Amygdala (tissue), 56 donors: ENCODE results near the gene TMEM263.
"Not testable (repeated sequence)": the region's sequence is repeated elsewhere in the genome, so short reads cannot be mapped to it uniquely, and the experiment has no call there.

ENCODE experiments used
- DNase-seq, 56 donors: peaks; one replicate each; lab custom pipeline; 2025; lab: John Stamatoyannopoulos, UW

TMEM263 gene

GRCh38 chr12:106982229-106982628 is 26.5 kb downstream of the TMEM263 start:
- no peak for DNase-seq

- no peak for DNase-seq
These were observed 29.0 kb downstream of the TMEM263 start for GRCh38 chr12:106984588-106985137.

- DNase-seq = no peak
These were observed 29.8 kb downstream of the TMEM263 start for GRCh38 chr12:106985479-106985878.

GRCh38 chr12:106986135-106986534 is 30.4 kb downstream of the TMEM263 start:
- DNase-seq = no peak

- peak; percentile 50 to 97 (median 93) for DNase-seq
These were observed 31.1 kb downstream of the TMEM263 start, which contains the start of gene MTERF2 for GRCh38 chr12:106986625-106987389. MTERF2 (minus strand) TSS chr12:106987146; CDS start chr12:106978714, 8,432 bp downstream.

- no peak for DNase-seq
These were observed 32.1 kb downstream of the TMEM263 start for GRCh38 chr12:106987846-106988245.

GRCh38 chr12:106994579-106995220 is 39.0 kb downstream of the TMEM263 start:
- no peak for DNase-seq

GRCh38 chr12:106996102-106996501 is 40.4 kb downstream of the TMEM263 start:
- DNase-seq = not testable (repeated sequence)

- DNase-seq = no peak
These were observed 42.2 kb downstream of the TMEM263 start for GRCh38 chr12:106997916-106998315.

GRCh38 chr12:106999446-106999845 is 43.7 kb downstream of the TMEM263 start:
- no peak for DNase-seq

- not testable (repeated sequence) for DNase-seq
These were observed 47.0 kb downstream of the TMEM263 start for GRCh38 chr12:107002665-107003064.

- no peak for DNase-seq
These were observed 51.7 kb downstream of the TMEM263 start for GRCh38 chr12:107007411-107007810.

- DNase-seq = no peak
These were observed 55.8 kb downstream of the TMEM263 start for GRCh38 chr12:107011519-107011918.

- DNase-seq = no peak
These were observed 57.2 kb downstream of the TMEM263 start for GRCh38 chr12:107012736-107013425.

GRCh38 chr12:107014055-107014454 is 58.3 kb downstream of the TMEM263 start:
- DNase-seq = no peak

- no peak for DNase-seq
These were observed 61.3 kb downstream of the TMEM263 start for GRCh38 chr12:107017042-107017441.

GRCh38 chr12:107019546-107019945 is 63.8 kb downstream of the TMEM263 start:
- DNase-seq = no peak
